GM12891 (cell line): ENCODE measurements around the gene C2orf66.

ENCODE experiments used
- POLR2A ChIP-seq: IDR thresholded peaks from 2 replicates; pipeline ENCODE4 v1.6.1; 2011; ENCODE audit warnings: low read depth, low read length, control low read depth
- POLR2AphosphoS5 ChIP-seq: IDR thresholded peaks from 2 replicates; pipeline ENCODE4 v1.6.1; 2011; ENCODE audit warnings: low read depth, low read length, control low read depth

GRCh38 chr2:196840171-196840570 lies 31.0 kb upstream of the C2orf66 start:
- TF ChIP-seq POLR2AphosphoS5 = no peak
- no peak for TF ChIP-seq POLR2A
